Colon (tissue), 2 donors: ENCODE results near the gene AFF3.
"Not testable (repeated sequence)": the region's sequence is repeated elsewhere in the genome, so short reads cannot be mapped to it uniquely, and the experiment has no call there.

Experiments
- FAIRE-seq: peaks from 2 replicates; lab custom pipeline; 2012; peaks lifted over from hg19 to GRCh38; lab: Jason Lieb, UNC
- donor health status: control.
- donor health status: control.

AFF3 gene

DNA sequence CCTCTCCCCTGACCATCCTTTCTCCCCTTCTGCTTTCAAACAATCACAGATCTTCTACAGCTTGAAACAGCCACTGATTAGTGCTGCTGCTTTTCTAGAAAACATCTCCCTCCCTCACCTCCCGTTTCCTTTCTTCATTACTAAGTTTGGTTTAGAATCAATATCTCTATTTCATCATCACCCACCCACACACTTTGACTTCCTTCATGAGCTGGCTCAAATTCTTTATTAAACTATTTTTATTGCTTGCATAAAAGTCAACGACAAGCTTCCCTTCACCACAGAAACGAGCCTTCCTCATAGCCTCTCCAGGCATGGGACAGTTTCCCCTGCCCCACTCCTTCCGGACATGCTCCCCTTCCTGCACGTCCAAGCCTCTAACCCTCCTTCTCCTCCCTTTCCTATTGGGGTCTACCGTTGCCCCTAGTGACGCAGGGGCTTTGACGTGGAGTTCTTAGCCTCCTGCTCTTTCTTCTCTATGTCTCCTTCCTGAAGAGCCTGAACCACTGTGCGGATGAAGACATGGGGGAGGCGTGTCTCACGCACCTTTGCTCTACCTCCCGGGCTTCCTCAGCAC is 172.0 kb downstream of the AFF3 start:
- no peak for FAIRE-seq

DNA sequence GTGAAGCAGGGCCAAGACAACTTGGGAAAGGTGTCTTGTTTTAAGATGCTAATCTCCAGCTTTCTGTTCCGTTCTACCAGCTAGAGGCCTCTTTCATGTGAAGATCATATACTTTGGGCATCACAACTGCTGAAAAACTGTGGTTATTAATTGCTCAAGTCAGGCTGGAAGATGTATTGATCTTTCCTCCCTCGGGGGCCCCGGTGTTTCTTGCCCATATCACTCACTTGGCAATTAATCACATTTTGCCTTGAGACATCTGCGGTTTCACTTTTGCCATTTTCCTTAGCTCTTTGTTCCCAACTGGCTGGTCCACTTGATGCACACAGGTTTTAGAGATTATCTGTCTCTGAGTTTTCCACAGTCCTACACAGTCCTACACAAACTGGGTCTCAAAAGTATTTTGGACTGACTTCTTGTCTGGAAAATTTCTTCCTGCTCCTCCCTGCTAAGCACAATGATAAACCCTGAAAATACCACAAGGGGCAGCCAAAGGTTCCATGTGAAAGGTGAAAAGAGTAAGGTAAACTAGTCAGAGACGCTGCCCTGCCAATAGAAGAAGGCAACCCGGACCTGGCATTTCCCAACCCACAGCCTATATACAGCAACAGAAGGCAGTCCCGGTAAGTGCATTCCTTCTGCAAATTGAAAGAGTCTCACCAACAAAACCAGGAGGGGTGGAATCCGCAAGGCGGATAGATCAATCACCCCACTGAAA is 181.0 kb downstream of the AFF3 start:
- FAIRE-seq = no peak

DNA sequence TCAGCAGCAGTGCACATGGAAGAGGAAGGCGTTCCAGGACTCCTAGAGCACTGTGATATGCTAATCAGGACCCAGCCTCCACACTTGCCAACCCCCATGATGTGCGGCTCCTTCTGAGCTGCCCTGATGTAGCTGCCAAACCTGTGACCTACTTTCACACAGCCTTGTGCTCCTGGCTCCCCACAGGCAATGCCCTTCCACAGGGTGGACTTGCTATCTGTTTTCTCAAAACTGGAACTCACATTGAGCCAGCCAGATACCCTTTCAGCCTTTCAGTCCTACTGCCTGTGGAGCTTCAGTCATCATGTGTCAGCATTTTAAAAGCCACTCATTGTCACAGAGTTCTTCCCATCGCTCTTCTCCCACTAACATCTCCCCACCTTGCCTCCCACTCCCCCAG is 181.6 kb downstream of the AFF3 start:
- no peak for FAIRE-seq

DNA sequence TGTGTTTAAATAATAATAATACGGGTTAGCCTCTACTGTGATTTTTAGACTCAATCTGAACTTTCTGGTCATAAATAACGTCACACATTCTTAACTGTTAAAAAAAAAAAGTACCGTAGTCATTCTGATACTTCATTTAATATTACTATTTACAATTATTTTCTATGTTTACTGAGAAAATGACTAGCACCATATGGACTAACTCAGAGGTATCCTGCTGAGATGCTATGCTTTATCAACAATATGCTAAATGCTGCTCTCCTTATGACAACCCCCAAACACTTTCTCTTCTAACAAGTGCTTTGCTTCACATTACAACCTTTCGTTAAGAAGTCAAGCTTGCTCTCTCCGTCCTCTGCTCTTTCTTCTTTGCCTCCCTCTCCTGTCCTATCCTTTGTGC is 182.1 kb downstream of the AFF3 start:
- no peak for FAIRE-seq

DNA sequence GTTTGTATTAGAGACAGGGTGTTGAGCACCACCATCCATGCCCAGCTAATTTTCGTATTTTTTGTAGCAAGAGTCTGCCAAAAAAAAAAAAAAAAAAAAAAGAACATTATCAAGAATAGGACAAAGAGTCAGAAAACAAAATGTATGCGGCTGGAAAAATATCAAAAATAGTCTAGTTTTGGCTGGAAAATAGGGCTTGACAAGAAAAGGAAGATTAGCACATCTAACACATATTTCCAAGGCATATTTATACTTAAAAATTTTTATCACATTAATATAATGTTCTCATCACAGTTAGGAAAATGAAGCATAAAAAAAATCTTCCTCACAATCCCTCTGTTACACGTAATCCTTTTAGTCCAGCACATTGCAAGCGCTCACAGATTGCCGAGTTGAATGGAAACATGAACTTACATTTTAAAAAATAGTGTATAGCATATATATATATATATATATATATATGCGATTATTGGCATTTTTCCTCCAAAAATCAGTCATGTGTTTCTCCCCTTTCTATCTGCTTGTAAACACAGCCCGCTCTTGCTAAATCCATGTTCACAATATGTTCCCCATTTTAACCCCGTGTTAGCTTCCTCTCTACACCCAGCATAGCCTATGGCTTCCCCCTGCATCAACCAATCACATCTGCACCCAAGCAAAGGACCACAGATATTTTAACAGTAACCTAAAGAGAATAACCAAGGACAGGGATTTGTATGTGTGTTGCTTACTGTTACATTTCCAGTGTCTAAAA is 183.0 kb downstream of the AFF3 start:
- no peak for FAIRE-seq

DNA sequence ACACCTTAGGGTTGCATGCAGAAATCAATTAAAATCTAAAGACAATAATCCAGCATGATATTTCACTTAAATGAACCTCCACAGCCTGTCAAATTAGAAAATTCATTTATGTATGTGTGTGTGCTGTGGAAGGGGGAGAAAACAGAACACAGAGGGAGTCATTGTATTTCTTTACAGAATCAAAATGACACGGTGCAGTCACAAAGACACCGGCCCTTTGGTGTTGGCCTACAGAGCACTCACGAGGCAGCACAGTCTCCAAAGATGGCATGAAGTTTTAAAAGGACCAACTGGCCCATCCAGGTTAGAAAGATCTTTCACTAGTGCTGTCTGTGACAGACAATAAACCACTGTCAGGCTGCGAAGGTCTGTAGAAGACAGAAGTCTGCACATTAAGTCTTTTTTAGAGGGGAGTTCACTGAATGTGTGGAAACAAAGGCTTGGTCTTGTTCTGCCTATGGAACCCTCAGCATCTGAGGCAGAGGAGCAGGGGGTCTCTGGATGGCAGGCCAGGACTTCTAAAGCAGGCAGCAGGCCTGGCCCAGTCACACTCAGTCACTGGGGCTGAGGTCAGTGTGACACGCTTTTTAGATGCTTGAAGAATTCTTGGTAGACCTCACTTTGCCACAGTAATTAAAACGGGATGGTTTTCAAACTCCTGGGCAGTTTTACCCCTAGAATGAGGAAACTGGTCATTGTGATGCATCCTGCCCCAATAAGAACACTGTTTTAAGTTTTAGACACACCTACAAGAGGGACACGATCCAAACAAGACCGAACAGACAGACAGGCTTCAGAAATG is 184.9 kb downstream of the AFF3 start:
- no peak for FAIRE-seq

DNA sequence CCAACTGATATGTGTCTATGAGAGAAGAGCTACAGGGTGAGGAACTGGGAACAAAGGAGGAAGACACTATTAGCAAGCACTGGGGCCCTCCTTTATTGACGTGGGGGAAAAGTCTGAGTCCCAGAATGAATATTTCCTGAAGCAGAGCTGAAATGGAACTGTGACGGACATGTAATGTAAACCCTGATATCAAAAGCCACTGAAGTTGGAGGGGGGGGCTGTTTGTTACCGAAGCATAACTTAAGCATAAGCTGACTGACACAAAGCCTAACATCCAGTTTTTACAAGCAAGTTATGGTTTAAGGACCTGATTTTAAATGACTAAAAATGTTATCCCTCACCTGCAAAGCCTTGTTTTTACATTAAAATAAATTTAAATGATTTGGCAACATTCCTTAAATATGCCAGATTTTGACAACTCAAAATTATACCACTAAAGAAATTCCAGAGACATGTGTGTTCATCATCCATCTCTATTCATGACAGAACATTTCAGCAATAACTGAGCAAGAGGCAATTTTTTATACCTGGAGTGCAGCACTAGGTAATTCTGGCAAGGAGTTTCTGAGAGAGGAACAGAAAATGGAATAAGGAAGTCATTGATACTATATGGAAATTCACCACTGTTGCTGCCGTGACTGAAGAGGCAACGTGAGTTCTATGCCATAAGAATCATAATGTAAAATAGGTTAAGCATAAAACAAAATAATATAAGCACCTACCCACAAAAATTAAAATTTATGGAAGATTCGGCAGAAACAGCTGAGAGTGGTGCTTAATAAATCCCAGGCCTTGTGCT is 186.0 kb downstream of the AFF3 start:
- no peak for FAIRE-seq

DNA sequence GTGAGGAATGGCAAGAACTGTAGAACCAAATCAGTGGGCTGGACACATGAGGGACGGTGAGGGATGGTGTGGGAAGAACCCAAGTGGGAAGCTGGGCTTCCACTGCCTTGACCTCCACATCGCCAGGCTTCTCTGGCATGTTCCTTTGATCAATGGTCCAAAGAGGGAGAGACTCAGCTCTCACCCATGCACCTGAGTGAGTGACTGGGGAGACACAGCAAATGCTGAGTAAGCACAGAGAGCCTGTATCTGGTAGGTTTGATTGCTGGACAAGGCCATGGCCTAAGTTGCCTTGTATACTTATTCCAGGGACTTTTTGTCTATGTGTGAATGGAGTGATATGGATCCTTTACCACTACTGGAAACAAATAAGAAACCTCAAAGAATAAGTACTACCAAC is 188.6 kb downstream of the AFF3 start:
- FAIRE-seq = no peak

DNA sequence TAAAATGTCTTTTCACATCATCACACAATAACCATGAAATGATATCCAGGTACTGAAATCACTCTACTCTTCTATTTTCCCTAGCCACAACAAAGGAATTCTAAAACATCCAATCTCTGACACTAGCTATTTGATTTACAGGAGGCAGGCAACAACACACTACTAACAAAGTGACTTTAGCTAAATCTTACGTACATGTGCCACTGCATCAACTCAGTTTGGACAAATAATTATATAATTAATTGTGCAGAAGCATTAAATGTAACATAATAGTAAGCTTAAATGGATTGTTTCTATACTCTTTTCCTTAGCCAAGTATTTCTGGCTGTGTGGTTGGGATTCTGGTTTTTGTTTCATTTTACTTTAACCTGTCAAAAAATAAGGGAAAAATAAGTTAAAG is 192.4 kb downstream of the AFF3 start:
- FAIRE-seq = no peak

DNA sequence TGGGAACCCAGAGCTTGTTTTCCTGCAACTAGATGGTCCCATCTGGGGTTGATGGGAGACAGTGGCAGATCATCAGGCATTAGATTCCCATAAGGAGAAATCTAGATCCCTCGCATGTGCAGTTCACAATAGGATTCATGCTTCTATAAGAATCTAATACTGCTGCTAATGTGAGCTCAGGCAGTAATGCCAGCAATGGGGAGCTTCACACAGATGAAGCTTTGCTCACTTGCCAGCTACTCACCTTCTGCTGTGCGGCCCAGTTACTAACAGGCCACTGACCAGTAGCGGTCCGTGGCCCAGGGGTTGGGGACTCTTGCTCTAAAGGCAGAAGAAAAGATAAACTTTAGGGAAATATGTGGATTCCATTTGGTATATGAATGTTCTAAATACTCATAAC is 192.9 kb downstream of the AFF3 start:
- no peak for FAIRE-seq

DNA sequence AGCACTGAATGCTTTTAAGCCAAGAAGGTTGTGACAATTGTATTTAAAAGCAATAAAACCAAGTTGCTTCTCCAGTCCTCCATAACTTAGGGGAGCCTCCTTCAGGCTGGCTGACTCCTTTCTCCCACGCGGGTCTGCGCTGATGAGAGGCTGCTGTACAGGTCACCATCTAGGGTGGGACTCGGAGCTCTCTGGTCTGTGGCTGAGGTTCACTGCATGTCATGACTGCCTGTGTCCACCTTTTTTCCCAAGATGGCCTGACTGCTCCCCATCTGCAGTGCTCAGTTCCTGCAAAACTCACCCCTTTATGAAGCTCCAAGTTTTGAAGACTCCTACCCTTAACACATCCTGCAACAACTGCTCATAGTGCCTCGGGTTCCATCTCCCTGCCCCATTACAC is 194.4 kb downstream of the AFF3 start:
- FAIRE-seq = no peak

DNA sequence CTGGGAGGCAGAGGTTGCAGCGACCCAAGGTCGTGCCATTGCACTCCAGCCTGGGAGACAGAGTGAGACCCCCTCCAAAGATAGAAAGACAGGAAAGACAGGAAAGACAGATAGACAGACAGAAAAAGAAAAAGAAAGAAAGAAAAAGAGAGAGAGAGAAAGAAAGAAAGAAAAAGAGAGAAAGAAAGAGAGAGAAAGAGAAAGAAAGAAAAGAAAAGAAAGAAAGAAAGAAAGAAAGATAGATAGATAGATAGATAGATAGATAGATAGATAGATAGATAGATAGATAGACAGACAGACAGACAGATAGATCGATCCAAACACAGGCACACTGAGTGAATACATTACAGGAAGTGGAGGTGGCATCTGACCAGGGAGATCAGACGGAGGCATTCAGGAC is 195.0 kb downstream of the AFF3 start:
- not testable (repeated sequence) for FAIRE-seq

DNA sequence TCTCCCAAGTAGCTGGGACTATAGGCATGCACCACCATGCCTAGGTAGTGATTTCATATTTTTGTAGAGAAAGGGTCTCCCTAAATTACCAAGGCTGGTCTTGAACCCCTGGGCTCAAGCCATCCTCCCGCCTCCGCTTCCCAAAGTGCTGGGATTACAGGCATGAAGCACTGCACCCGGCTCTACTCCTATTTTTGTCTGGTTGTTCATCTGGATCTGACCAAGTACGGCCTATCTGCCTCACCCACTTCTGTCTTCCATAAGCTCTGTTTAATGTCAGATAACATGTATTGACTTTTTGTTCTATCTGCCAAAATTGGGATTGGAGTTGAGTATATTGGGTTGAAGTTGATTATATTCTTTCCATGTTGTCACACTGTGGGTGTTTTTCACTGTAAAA is 198.4 kb downstream of the AFF3 start:
- no peak for FAIRE-seq

DNA sequence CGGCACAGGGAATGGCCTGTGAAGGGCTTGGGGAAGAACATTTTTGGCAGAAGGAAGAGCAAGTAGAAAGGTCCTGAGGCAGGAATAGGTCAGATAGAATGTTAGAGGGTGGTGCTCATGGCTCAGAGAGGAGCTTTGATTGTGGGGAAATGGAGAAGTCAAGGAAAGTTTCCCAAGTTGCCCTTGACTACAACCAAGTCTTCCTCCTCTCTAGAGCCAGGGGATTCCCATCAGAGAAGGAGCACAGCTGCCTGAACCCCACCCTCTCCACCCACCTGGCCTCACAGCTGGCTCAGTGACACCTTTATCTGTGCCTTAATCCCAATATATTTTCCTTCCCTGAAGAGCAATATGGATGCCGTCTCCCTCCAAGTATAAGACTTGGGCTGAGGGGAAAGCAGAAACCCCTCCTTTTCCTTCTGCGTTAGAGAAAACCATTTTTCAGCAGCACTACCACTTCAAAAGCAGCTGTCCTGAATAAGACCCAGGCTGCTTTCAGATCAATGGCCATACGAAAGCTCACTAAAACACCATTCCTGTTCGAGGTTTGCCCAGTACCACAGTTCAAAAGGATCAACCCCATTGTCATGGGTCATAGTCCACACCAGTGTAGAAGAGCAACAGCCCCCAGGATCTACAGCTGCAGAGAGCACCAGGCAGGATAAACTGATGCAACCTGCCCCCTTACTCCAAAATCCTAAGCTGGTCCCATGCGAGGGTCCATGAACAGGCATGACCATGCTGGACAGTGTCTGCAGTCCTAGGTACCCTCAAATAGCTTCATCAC is 199.6 kb downstream of the AFF3 start:
- FAIRE-seq = no peak

DNA sequence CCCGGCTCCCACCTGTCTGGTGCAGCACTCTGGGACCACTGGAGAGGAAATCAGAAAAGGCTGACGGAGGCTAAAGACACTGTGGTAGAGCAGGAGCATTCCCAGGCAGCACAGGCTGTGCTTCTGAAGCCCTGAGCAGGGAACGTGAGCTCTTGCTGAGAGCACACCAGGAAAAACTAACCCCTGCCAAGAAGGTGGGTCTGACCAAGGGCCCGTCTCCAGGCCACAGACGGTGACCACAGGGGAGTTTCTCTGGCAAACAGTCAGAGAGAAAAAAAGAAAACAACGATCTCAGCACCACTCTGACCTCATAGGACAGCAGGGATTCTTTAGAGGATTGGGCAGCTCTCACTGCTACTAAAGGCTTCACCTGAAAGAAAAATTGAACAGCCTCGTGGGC is 201.4 kb downstream of the AFF3 start:
- no peak for FAIRE-seq

DNA sequence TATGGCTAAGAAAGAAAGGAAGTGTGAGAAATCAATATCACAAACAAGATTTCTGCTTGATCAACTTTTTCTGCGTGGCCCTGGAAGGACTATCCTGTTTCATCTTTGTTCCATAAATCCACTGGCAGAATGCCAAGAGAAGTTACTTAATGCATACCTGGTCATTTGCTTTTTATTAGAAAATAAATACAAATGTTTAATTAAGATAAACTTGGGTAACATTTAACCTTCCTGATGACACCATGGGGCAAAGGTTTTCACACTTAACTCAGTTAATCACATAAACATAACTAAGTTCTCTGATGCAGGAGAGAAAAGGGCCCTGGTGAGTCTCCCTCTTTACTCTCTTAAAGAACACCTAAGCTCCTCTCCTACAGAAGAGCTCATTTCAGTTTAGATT is 203.3 kb downstream of the AFF3 start:
- FAIRE-seq = no peak

DNA sequence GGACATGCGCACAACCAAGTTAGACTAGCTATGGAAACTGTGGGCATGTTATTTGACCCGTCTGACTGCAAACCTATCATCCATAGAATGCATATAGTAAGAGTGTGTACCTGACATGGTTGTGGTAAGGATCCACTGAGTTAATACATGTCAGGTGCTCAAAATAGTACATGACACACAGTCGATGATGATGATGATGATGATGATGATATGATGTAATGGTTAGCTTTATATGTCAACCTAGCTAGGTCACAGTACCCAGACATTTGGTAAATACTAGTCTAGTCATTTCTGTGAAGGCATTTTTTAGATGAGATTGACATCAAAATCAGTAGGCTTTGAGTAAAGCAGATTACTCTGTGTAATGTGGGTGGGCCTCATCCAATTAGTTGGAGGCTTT is 204.1 kb downstream of the AFF3 start:
- no peak for FAIRE-seq

DNA sequence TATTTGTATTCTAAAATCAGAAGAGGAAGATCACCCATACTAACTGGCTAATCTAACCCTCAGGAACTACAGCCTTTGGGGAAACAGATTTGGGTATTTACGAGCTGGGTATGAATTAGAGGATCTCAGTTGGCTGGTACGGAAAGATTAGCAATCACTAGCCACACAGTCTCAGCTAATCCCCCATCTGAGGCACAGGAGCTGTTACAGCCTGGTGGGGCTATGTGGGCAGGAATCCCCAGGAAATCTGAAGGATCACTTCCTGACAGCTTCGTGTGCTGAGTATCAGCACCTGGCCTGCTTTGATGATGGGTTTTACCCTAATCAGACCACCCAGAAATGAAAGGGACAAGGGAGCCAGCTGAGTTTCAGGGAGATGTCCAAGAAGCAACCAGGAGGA is 206.3 kb downstream of the AFF3 start:
- FAIRE-seq = no peak

DNA sequence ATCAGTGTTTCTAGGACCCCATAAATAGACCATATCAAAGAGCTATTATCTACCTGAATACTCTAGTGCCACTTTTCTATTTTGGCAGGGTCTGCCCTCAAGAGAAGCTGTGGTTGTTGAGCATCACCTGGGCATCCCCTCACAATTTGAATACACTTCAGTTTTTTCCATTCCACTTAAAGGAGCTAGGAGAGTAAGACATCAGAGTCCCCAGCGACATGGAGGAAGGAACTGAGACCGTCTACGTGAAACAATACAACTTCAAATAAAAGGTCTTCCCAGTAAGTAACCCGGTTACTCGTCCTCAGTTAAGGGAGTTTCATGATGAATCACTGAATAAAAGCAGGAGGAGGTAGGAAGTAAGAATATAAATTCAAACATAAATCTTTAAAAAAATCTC is 206.7 kb downstream of the AFF3 start:
- no peak for FAIRE-seq

DNA sequence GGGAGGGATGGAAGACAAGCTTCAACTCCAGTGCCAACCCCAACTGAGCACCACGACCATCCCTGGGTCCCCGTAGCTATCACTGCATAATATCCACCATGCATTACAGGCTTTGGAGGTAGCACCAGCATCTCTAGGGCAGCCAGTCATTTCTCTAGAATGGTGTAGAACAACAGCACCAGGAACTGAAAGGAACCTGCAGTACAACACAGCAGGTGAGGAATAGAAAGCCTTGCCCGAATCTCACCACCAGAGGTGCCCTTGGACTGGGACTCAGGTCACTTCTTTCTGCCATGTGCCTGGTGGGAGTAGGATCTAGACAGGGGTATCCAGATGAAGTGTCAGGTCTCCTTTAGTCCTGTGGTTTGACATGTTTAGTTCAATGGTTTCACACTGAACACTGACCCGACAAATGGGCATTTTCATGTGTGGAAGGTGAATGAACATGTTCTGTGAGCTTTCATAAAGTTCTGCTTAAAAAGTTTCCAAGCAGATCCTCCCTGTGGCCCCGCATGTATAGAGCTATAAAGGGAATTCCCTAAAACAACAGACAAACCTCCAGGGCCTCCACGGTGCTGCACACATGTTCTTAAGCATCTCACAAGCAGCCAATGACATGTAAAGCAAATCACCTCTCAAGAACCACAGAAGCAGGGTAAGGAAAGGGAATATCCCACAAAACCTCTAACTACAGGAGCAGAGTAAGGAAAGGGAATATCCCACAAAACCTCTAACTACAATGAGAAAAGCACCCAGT is 208.3 kb downstream of the AFF3 start:
- FAIRE-seq = no peak
